GM20000 (cell line): ENCODE results near the gene HOXD10.

Experiments used
- DNase-seq: peaks from one replicate; pipeline ENCODE4 v3.0.0; 2012; ENCODE audit warnings: low spot score
- CTCF ChIP-seq: IDR thresholded peaks from 2 replicates; pipeline ENCODE4 v1.5.1; 2012; ENCODE audit warnings: mild to moderate bottlenecking, control low read depth; ENCODE audit errors: extremely low read depth, missing control alignments

The HOXD10 gene

GRCh38 chr2:176074919-176075425, 41.6 kb upstream of the HOXD10 start:
- TF ChIP-seq CTCF = no peak
- no peak for DNase-seq

- DNase-seq = no peak
- TF ChIP-seq CTCF = no peak
These were observed 41.1 kb upstream of the HOXD10 start for GRCh38 chr2:176075481-176075880.

GRCh38 chr2:176076063-176076462, 40.5 kb upstream of the HOXD10 start:
- no peak for DNase-seq
- no peak for TF ChIP-seq CTCF

- DNase-seq = no peak
- TF ChIP-seq CTCF = no peak
These were observed 39.8 kb upstream of the HOXD10 start for GRCh38 chr2:176076796-176077195.

GRCh38 chr2:176078541-176079284, 37.9 kb upstream of the HOXD10 start:
- DNase-seq = peak; percentile 12

GRCh38 chr2:176079285-176079830, 37.2 kb upstream of the HOXD10 start:
- no peak for TF ChIP-seq CTCF
- DNase-seq = no peak

More at GRCh38 chr2:176078541-176079284, 37.9 kb upstream of the HOXD10 start:
- TF ChIP-seq CTCF = no peak

GRCh38 chr2:176079831-176080539, 36.6 kb upstream of the HOXD10 start:
- peak; percentile 77 for DNase-seq
- TF ChIP-seq CTCF = peak; percentile 32
